Hepatocyte (in vitro differentiated cells): Measurements from ENCODE around the gene UXS1.

Source experiments
- CTCF ChIP-seq: fragments of 200-600 bp; sonication (generic); IDR thresholded peaks from 2 replicates; pipeline ENCODE4 v1.5.1; 2016; ENCODE audit warnings: antibody characterized with exemption, mild to moderate bottlenecking; ENCODE audit not compliant: poor library complexity
- EZH2 ChIP-seq: fragments of 200-600 bp; sonication (generic); IDR thresholded peaks from 2 replicates; pipeline ENCODE4 v1.6.1; 2016; ENCODE audit warnings: antibody characterized with exemption, mild to moderate bottlenecking, borderline replicate concordance
- EZH2phosphoT487 ChIP-seq: fragments of 200-600 bp; sonication (generic); IDR thresholded peaks from one replicate; pipeline ENCODE4 v1.6.1; 2018; ENCODE audit warnings: antibody characterized with exemption, mild to moderate bottlenecking, low read depth, moderate library complexity; ENCODE audit not compliant: unreplicated experiment, severe bottlenecking

GRCh38 chr2:106184857-106185256 is 9.2 kb downstream of the UXS1 start:
- TF ChIP-seq CTCF: no peak
- TF ChIP-seq EZH2: no peak
- no peak for TF ChIP-seq EZH2phosphoT487
